ENCODE results near the gene GPR55.

The GPR55 gene

GRCh38 chr2:230865766-230866755 lies 59.0 kb downstream of the GPR55 start:
- peak; percentile 18 for DNase-seq

- DNase-seq, result no peak
Observed at GRCh38 chr2:230865307-230865765, 59.7 kb downstream of the GPR55 start.

GRCh38 chr2:230864605-230865306 lies 60.3 kb downstream of the GPR55 start, which contains the start of gene ITM2C:
ITM2C (plus strand) TSS chr2:230864942; CDS start chr2:230865026, 84 bp downstream.
- DNase-seq, result peak; percentile 69

GRCh38 chr2:230864122-230864604 lies 60.9 kb downstream of the GPR55 start:
- DNase-seq, result no peak

- no peak for DNase-seq
Observed at GRCh38 chr2:230863442-230864121, 61.5 kb downstream of the GPR55 start.

GRCh38 chr2:230863031-230863430 lies 62.0 kb downstream of the GPR55 start:
- DNase-seq, result no peak

GRCh38 chr2:230862292-230862691 lies 62.8 kb downstream of the GPR55 start:
- DNase-seq, result no peak

- DNase-seq, result no peak
Observed at GRCh38 chr2:230861552-230862255, 63.3 kb downstream of the GPR55 start.
